Panc1 (cell line): ENCODE results near the gene PCCA.

Experiments
- CTCF ChIP-seq: fragments of 450-650 bp; IDR thresholded peaks from 2 replicates; pipeline ENCODE4 v1.5.1; 2017; ENCODE audit warnings: mild to moderate bottlenecking
- POLR2AphosphoS5 ChIP-seq: IDR thresholded peaks from 2 replicates; pipeline ENCODE4 v1.6.1; 2012; ENCODE audit warnings: mild to moderate bottlenecking, low read depth, low read length, moderate library complexity
- REST ChIP-seq, 2 experiments: IDR thresholded peaks; 2 replicates each; pipeline ENCODE4 v1.6.1; 2011 to 2012; ENCODE audit warnings: low read depth in 2 of 2, control low read depth in 1 of 2, low read length in 1 of 2, mild to moderate bottlenecking in 1 of 2, moderate library complexity in 1 of 2; ENCODE audit not compliant: insufficient read depth in 1 of 2
- SIN3A ChIP-seq: IDR thresholded peaks from 2 replicates; pipeline ENCODE4 v1.6.1; 2012; ENCODE audit warnings: low read depth, mild to moderate bottlenecking, low read length, moderate library complexity, borderline replicate concordance; ENCODE audit not compliant: insufficient read depth

- TF ChIP-seq CTCF, result no peak
- TF ChIP-seq SIN3A, result no peak
- TF ChIP-seq POLR2AphosphoS5, result no peak
- no peak for TF ChIP-seq REST (IDR thresholded peaks at IDR 0.05; ENCODE audit: insufficient read depth in 1 of 2, low read depth in 2 of 2, low read length in 1 of 2)
Observed at GRCh38 chr13:100502446-100502845, 413.6 kb downstream of the PCCA start.
